GM18867 (cell line): Measurements from ENCODE around the gene NOTCH1.
"Not testable (repeated sequence)": the region's sequence is repeated elsewhere in the genome, so short reads cannot be mapped to it uniquely, and the experiment has no call there.

Source experiments
- ATAC-seq: cut with Tn5 transposase; IDR thresholded peaks from one replicate; pipeline ENCODE4 v1.9.1; 2021; ENCODE audit warnings: mild to moderate bottlenecking, moderate library complexity; ENCODE audit not compliant: unreplicated experiment

The NOTCH1 gene

GRCh38 chr9:136579650-136580219 is 33.9 kb upstream of the NOTCH1 start:
- not testable (repeated sequence) for ATAC-seq

GRCh38 chr9:136578915-136579649 is 33.2 kb upstream of the NOTCH1 start:
- no peak for ATAC-seq

GRCh38 chr9:136578626-136578914 is 32.7 kb upstream of the NOTCH1 start:
- no peak for ATAC-seq

GRCh38 chr9:136577941-136578625 is 32.2 kb upstream of the NOTCH1 start:
- ATAC-seq = no peak

DNA sequence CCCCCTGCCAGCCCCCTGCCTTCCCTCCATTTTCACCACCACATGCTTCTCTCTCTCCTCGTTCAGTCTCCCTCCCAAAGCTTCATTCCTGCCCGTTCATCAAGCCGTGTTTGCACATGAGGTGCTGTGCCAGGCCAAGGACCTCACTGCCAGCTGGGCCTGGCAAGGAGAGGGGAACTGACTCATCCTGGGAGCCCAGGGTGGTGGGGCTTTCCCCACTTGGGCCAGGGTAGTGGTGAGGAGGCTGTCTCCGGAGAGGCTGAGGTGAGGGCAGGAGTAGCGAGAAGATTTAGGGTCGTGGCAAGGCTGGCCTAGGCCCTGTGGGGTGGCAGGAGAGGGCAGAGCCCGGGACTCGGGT is 30.4 kb upstream of the NOTCH1 start:
- ATAC-seq = no peak

DNA sequence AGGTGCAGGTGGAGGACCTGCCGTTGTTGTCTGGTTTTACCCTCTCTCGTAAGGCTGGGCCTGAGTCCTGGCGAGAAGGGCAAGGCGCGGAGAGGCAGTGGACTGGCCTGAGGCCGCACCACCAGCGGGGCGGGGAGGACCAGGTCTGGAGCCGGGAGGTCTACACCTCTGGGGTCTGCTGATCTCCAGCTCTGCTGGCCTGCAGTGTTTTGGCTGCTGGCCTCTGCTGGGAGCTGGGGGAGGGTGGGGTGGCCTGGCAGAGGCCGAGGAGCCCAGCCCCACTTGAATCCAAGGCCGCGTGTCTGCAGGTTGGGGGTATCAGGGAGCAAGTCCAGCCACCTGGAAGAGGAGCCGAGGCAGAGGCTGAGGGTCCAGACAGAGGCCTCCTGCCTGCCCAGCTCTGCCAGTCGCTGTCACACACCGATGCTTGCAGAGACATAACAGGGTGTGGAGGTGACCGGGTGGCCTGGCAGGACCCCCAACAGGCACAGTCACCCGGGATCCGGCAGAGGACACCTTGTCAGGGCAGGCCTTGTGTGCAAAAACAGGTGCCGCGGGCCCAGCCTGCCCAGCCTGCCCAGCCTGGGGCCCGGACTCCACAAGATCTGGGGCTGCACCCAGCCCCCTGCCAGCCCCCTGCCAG is 29.9 kb upstream of the NOTCH1 start:
- no peak for ATAC-seq

DNA sequence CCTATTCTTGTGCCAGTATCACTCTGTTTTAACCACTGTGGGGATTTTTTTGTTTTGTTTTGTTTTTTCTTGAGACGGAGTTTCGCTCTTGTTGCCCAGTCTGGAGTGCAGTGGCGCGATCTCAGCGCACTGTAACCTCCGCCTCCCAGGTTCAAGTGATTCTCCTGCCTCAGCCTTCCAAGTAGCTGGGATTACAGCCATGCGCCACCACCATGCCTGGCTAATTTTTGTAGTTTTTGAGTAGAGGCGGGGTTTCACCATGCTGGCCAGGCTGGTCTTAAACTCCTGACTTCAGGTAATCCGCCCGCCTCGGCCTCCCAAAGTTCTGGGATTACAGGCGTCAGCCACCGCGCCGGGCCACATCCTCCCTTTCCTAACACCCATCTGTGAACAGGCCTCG is 28.8 kb upstream of the NOTCH1 start:
- not testable (repeated sequence) for ATAC-seq

GRCh38 chr9:136572828-136573625 is 27.2 kb upstream of the NOTCH1 start:
- no peak for ATAC-seq

- ATAC-seq = no peak
Measured at GRCh38 chr9:136572003-136572827, 26.4 kb upstream of the NOTCH1 start.

DNA sequence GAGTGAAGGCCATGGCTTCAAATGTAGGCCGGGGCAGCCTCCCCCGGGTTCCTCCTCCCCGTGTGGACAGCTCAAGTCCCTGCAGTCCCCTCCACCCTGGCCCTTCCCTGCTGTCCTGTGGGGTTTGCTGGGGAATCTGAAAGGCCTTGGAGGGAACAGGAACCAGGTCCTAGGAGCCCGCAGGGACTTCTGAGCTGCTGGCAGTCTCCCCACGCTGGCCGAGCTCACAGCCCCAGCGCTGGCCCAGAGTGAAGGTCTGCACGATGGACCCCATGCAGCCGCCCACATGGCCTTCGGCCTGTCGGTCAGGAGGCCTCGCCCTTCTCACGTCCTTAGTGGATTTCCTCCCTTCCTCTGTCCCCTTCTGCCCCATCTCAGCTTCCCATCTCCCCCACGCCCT is 25.7 kb upstream of the NOTCH1 start:
- no peak for ATAC-seq

- no peak for ATAC-seq
Measured at GRCh38 chr9:136570916-136571315, 25.1 kb upstream of the NOTCH1 start.

DNA sequence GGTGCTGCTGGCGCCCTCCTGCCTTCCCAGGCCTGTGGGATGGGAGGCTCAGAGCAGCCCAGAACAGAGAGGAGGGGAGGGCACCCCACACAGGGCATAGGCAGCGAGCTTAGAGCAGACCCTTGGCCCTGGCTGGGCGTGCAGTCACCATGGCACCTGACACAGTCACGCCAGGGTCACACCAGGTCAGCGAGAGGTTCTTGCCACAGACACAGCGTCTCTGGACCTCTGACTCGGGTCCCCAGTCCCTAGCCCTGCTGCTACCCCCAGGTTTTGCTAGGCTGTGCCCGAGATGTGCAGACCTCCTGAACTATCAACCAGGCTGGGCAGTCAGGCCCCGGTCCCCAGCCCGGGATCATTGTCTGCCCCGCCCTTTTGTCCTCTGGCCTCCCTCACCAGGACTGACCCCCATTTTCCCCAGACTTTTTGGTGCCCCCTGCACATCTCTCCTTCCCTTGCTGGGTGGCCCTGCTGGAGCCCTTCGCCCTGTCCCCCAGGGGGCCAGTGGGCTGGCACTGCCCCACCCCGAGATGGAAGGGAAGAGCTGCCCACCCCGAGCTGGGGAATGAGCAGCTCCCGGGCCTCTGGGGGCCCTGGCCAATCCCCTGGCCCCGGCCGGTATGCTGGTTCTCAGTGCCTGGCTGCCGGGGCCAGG is 24.5 kb upstream of the NOTCH1 start:
- ATAC-seq = no peak

DNA sequence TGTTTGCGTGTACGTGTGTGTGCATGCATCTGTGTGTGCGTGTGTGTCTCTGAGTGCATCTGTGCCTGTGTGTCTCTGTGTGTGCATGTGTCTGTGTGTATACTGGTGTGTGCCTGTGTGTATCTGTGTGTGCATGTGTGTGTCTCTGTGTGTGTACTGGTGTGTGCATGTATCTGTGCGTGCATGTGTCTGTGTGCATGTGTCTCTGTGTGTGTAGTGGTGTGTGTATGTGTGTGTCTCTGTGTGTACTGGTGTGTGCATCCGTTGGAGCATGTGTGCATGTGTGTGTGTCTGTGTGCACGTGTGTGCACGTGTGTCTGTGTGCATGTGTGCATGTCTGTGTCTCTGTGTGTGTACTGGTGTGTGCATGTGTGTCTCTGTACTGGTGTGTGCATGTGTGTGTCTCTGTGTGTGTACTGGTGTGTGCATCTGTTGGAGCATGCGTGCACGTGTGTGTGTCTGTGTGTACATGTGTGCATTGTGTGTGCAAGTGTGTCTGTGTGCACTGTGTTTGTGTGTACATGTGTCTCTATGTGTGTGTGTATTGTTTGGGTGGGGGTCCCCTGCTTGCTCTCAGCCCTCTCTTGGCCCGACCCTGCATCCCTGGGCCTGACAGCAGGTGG is 23.8 kb upstream of the NOTCH1 start:
- no peak for ATAC-seq

DNA sequence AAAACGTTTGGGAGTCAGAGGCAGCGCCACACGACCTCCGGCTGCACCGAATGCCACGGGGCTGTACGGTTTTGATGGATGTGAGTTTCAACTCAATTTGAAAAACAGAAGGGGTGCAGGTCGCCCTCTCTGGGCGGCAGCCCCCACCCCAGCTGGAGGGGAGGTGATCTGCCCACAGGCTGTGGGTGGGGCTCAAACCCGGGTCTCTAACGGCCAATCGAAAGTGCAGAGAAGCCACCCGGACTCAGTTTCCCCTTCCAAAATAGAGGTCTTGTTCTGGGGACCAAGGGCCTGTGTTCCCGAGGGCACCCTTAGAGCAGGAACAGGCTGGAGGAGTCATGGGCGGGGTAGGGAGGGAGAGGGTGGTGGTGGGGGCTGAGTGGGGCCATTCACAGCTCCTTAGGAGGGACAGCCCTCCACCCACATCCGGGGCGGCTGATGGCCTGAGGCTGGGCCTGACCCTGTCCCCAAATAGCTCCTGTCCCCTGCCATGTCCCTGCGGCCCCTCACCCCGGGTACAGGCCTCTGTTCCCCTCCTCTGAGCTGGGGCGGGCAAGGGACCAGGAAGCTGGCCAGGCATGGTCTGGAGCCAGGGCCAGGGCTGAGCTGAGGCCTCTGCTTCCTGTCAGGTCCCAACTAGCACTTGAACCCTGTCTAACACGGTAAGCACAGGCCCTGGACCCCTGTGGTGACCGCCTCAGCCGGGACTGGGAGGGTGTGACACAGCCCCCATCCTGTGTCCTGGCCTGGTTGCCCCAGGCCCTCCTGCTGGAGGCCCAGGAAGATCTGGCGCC is 22.6 kb upstream of the NOTCH1 start:
- ATAC-seq = no peak

DNA sequence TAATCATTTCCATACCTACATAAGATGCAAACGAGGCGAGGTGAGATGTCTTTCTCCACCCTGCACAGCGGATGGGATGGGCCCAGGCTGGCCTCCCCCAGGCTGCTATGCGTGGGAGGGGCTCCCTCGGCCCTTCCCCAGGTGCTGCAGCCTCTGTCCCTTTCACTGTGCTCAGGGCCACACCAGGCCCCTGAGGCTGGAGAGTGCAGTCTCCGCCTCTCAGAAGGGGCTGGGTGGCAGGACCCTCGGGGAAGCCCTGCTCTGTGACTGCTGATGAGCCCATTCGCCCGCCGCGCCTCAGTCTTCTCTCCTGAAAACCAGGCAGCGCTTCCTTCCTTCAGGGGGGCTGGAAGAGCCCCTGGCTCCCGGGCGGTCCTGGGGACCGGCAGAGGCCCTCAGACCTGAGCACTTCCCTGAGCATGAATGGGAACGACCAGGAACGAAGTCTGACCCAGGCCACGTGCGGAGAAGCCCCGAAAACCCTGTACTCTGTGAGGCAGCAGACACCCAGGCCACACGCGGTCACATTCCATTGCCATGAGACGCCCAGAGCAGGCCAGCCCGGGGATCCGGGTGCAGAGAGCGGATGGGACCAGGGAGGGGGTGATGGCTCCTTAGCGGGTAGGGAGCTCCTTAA is 21.9 kb upstream of the NOTCH1 start:
- no peak for ATAC-seq

DNA sequence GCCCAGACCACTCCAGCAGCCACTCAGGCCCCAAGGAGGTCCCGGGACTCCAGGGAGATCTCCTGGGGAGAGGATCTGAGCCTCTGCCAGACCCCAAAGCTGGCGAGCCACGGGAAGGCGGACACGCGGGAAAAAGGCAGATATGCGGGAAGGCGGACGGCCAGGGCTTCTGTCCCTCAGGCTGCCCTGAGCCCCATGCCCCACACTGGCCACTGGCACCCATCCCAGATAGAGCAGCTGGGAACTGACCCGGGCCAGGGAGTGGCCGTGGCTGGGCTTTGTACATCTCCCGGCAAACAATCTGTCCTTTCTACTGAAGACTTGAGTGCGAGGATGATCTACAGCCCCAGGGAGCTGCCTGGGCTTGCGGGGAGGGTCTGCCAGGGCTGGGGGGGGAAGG is 21.1 kb upstream of the NOTCH1 start:
- ATAC-seq = no peak

DNA sequence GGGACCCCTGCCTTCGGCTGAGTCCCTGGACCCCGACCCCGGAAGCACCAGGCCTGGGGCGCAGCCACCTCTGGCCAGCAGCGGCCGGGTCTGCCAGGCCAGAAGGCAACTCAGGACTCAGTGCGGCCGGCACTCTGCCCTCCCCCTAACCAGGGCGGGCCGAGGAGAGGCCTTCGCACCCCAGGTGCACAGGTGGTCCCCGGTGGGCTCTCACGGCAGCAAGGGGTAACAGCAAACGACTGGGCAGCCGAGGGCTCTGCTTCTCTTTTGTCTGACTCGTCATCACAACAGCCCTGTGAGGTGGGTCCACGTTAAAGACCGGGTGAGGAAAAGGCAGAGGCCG is 20.7 kb upstream of the NOTCH1 start:
- no peak for ATAC-seq
